Measurements from ENCODE around the gene ITPKC. TPM values are rescaled to one million over a fixed set of nuclear protein-coding genes. Genes with fewer than 3 reads are reported as not detected.
"Not testable (repeated sequence)": the region's sequence is repeated elsewhere in the genome, so short reads cannot be mapped to it uniquely, and the experiment has no call there.

ITPKC gene
- total RNA-seq, 2 experiments from 2014 or later = 4.7 to 5.3 TPM

- ChIA-PET CTCF (interaction anchor here (0.8 to 4.9 kb wide), 19 partner anchors 10 to 357 kb away, joined by 3 to 63 read pairs (median 6); partner anchors contain the start of genes ACTMAP, BLVRB and EGLN2), POLR2A (interaction anchor here (0.9 to 5.1 kb wide), 15 partner anchors 10 to 529 kb away, joined by 3 to 94 read pairs (median 4); partner anchors contain the start of genes ACTMAP, COQ8B, EGLN2 and SNRPA)
- H3K27me3 Mint-ChIP-seq (ENCODE audit: low read depth) = no peaks in the 10 kb centered on the region
- peaks cover 21% of the 10 kb centered on the region for H3K36me3 Mint-ChIP-seq (ENCODE audit: low read depth)
- no peak for ATAC-seq
- H3K4me1 Mint-ChIP-seq (ENCODE audit: low read depth) = peaks cover 41% of the 10 kb centered on the region
- peak overlapping the region; percentile 91 for H3K4me3 Mint-ChIP-seq
- H3K9me3 Mint-ChIP-seq (ENCODE audit: insufficient read depth) = no peaks in the 10 kb centered on the region
- H3K27ac Mint-ChIP-seq = peak overlapping the region; percentile 99
- no peak for DNase-seq
Measured at GRCh38 chr19:40777645-40777936, 60.7 kb downstream of the ITPKC start.

DNA sequence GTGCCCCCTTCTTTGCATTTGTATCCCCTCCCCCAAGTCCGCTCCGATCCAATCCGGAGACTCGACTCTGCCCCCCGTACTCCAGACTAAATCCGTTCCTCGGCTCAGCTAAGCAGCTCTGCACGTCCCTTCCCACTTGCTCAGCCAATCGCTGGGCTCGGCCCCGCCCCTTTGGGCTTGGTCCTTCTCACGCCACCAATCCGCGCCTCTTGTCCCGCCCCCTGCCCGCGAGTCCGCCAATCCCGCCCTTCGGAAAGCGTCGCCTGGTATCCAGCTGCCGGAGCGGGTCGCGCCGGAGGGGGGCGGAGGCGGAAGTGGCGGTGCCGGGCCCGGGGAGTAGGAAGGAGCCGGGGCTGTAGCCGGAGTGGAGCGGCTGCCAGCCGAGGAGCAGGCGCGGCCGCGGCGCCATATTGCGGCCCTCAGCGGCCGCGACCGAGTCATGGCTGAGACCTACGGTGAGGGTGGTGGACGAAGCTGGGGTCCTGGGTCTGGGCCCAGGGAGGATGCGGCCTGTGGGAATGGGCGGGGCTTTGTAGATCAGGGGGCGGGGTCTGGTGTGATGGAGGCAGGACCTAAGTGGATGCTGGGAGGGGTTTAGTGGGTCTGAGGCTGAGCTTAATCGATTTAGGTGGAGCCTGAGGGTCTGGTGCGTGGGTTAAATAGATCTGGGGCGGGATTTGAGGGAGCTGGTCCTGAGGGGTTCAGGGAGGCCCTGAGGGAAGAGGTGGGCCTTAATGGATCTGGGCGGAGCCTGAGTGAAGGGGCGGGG, 61.2 kb downstream of the ITPKC start, which contains the start of gene RAB4B:
RAB4B (plus strand) TSS at position 311 of the 769 bp plus-strand sequence; CDS start at position 440, 129 bp downstream.
- ChIA-PET POLR2A (interaction anchor here (0.6 to 5.1 kb wide), 23 partner anchors 8 to 529 kb away, joined by 3 to 94 read pairs (median 4); partner anchors contain the start of genes ACTMAP, COQ8B, EGLN2 and ITPKC), CTCF (interaction anchor here (1.0 to 4.9 kb wide), 20 partner anchors 11 to 366 kb away, joined by 3 to 63 read pairs (median 6); partner anchors contain the start of genes ACTMAP, BLVRB and EGLN2)
- peak within 1 kb of the TSS; percentile 99 for H3K27ac Mint-ChIP-seq
- ATAC-seq (peak; percentile 87), DNase-seq (peak; percentile 100)
- H3K27me3 Mint-ChIP-seq (ENCODE audit: low read depth) = no peaks in the 10 kb centered on the region
- H3K4me3 Mint-ChIP-seq = peak within 1 kb of the TSS; percentile 91
- peaks cover 41% of the 10 kb centered on the region for H3K4me1 Mint-ChIP-seq (ENCODE audit: low read depth)
- H3K36me3 Mint-ChIP-seq (ENCODE audit: low read depth) = peaks cover 21% of the 10 kb centered on the region
- no peaks in the 10 kb centered on the region for H3K9me3 Mint-ChIP-seq (ENCODE audit: insufficient read depth)

DNA sequence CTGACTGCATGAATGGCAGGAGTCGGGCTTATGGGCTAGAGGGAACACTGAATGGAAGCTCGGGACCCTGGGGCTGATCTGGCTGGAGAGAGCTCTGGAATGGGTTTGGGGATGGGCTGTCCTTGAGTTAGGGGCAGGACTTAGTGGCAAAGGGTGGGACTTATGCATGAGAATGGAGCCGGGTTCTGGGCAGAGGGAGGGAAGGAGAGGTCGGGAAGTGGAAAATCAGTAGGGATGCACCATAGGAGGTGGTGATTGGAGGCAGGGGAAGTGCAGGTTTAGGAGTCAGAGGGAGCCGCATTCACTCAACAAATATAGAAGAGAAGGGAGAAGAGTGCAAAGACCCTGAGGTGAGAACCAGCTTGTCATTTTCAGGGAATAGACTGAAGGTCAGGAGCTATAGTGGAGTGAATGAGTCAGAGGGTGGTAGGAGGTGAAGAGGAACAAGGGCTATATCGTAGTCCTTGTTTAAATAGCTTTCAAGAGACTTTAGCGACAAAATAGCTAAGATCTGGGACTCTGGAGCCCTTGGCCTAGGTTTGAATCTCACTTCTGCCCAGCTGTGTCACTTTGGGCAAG, 61.9 kb downstream of the ITPKC start:
- Mint-ChIP-seq H3K9me3 (ENCODE audit: insufficient read depth) (no peaks in the 10 kb centered on the region), H3K27me3 (ENCODE audit: low read depth) (no peaks in the 10 kb centered on the region), H3K4me1 (ENCODE audit: low read depth) (peaks cover 41% of the 10 kb centered on the region), H3K36me3 (ENCODE audit: low read depth) (peaks cover 24% of the 10 kb centered on the region), H3K4me3 (peak overlapping the region; percentile 91), H3K27ac (peak overlapping the region; percentile 99)
- ATAC-seq (no peak), DNase-seq (no peak)
- CTCF ChIA-PET = interaction anchor here (1.0 to 4.9 kb wide), 15 partner anchors 17 to 366 kb away, joined by 3 to 63 read pairs (median 8); partner anchors contain the start of genes ACTMAP, BLVRB and EGLN2
- POLR2A ChIA-PET = interaction anchor here (0.6 to 5.1 kb wide), 15 partner anchors 9 to 173 kb away, joined by 3 to 94 read pairs (median 4); partner anchors contain the start of genes ACTMAP, COQ8B, EGLN2 and ITPKC

DNA sequence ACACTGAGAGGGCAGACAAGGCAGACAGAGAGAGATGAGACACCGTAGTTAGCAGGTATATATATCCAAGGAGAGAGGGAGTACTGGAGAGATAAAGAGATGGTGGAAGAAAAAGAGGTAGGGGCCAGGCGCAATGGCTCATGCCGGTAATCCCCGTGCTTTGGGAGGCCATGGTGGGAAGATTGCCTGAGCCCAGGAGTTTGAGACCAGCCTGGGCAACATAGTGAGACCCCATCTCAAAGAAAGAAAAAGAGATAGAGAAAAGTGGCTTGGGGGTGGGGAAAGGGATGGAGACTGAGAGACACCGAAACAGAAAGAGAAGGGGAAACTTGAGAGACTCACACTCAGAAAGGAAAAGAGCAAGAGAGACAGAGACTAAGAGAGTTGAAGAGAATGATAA, 63.7 kb downstream of the ITPKC start:
- Mint-ChIP-seq H3K36me3 (ENCODE audit: low read depth) (peaks cover 21% of the 10 kb centered on the region), H3K27me3 (ENCODE audit: low read depth) (no peaks in the 10 kb centered on the region), H3K27ac (peak overlapping the region; percentile 37), H3K4me3 (no peak overlapping the region), H3K9me3 (ENCODE audit: insufficient read depth) (no peaks in the 10 kb centered on the region), H3K4me1 (ENCODE audit: low read depth) (peaks cover 35% of the 10 kb centered on the region)
- POLR2A ChIA-PET = interaction anchor here (5.1 kb wide), 1 partner anchor 28 kb away, joined by 94 read pairs; the partner anchor contains the start of genes ACTMAP and SNRPA
- ATAC-seq (no peak), DNase-seq (no peak)
- CTCF ChIA-PET = interaction anchor here (4.9 kb wide), 1 partner anchor 26 kb away, joined by 63 read pairs; no protein-coding TSS in a partner anchor

DNA sequence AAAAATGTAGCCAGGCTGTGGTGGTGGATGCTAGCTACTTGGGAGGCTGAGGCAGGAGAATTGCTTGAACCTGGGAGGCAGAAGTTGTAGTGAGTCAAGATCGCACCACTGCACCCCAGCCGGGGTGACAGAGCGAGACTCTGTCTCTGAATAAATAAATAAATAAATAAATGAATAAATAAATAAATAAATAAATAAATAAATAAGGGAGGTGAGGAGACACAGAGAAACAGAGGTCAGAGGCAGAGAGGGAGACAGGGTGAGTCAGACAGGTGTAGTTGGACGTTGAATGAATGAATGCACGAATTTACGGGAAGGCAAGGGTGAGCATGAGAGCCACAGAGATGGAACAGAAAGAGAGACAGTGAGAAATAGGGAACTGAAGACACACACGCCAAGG, 64.2 kb downstream of the ITPKC start:
- peaks cover 21% of the 10 kb centered on the region for H3K36me3 Mint-ChIP-seq (ENCODE audit: low read depth)
- H3K27me3 Mint-ChIP-seq (ENCODE audit: low read depth) = no peaks in the 10 kb centered on the region
- H3K4me1 Mint-ChIP-seq (ENCODE audit: low read depth) = peaks cover 33% of the 10 kb centered on the region
- POLR2A ChIA-PET = no interaction called here
- CTCF ChIA-PET = no interaction called here
- no peak overlapping the region for H3K4me3 Mint-ChIP-seq
- H3K9me3 Mint-ChIP-seq (ENCODE audit: insufficient read depth) = no peaks in the 10 kb centered on the region
- H3K27ac Mint-ChIP-seq = no peak overlapping the region
- DNase-seq (no peak), ATAC-seq (no peak)

DNA sequence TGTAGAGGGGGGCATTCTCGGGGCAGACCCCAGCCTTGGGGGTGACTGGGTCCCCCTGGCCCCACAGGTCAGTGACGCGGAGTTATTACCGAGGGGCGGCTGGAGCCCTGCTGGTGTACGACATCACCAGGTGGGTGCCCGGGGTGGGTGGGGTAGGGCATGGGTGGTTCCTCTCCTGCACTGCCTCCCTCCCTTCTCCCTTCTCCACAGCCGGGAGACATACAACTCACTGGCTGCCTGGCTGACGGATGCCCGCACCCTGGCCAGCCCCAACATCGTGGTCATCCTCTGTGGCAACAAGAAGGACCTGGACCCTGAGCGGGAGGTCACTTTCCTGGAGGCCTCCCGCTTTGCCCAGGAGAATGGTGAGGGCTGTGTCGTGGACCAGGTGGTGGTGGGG, 66.8 kb downstream of the ITPKC start:
- Mint-ChIP-seq H3K9me3 (ENCODE audit: insufficient read depth) (no peaks in the 10 kb centered on the region), H3K27ac (no peak overlapping the region), H3K36me3 (ENCODE audit: low read depth) (peaks cover 27% of the 10 kb centered on the region), H3K4me1 (ENCODE audit: low read depth) (peaks cover 19% of the 10 kb centered on the region), H3K4me3 (no peak overlapping the region), H3K27me3 (ENCODE audit: low read depth) (no peaks in the 10 kb centered on the region)
- POLR2A ChIA-PET = no interaction called here
- CTCF ChIA-PET = interaction anchor here (1.1 kb wide), 1 partner anchor 120 kb away, joined by 3 read pairs; no protein-coding TSS in a partner anchor
- DNase-seq = no peak
- no peak for ATAC-seq

- DNase-seq; H3K9me3 Mint-ChIP-seq (ENCODE audit: insufficient read depth); ATAC-seq; POLR2A ChIA-PET; H3K4me3 Mint-ChIP-seq; H3K27me3 Mint-ChIP-seq (ENCODE audit: low read depth); H3K27ac Mint-ChIP-seq: not testable (repeated sequence)
- peaks cover 14% of the 10 kb centered on the region for H3K4me1 Mint-ChIP-seq (ENCODE audit: low read depth)
- CTCF ChIA-PET = interaction anchor here (1.1 kb wide), 1 partner anchor 121 kb away, joined by 3 read pairs; no protein-coding TSS in a partner anchor
- H3K36me3 Mint-ChIP-seq (ENCODE audit: low read depth) = peaks cover 26% of the 10 kb centered on the region
Measured at GRCh38 chr19:40784146-40784545, 67.2 kb downstream of the ITPKC start.

GRCh38 chr19:40785526-40785925, 68.6 kb downstream of the ITPKC start:
- H3K9me3 Mint-ChIP-seq (ENCODE audit: insufficient read depth) = no peaks in the 10 kb centered on the region
- peaks cover 2% of the 10 kb centered on the region for H3K4me1 Mint-ChIP-seq (ENCODE audit: low read depth)
- no peak overlapping the region for H3K4me3 Mint-ChIP-seq
- peak overlapping the region; percentile 52 for H3K27ac Mint-ChIP-seq
- ATAC-seq (no peak), DNase-seq (no peak)
- ChIA-PET CTCF (interaction anchor here (0.6 kb wide), 1 partner anchor 14 kb away, joined by 4 read pairs; no protein-coding TSS in a partner anchor), POLR2A (no interaction called here)
- no peaks in the 10 kb centered on the region for H3K27me3 Mint-ChIP-seq (ENCODE audit: low read depth)
- peaks cover 26% of the 10 kb centered on the region for H3K36me3 Mint-ChIP-seq (ENCODE audit: low read depth)

- H3K4me1 Mint-ChIP-seq (ENCODE audit: low read depth) = peaks cover under 1% of the 10 kb centered on the region
- DNase-seq = no peak
- ChIA-PET CTCF (interaction anchor here (0.6 to 1.0 kb wide), 3 partner anchors 10 to 15 kb away, joined by 3 to 4 read pairs (median 3); partner anchors contain the start of gene EGLN2), POLR2A (interaction anchor here (1.1 to 3.3 kb wide), 2 partner anchors 8 to 12 kb away, joined by 3 to 14 read pairs; partner anchors contain the start of gene RAB4B)
- ATAC-seq = no peak
- H3K27me3 Mint-ChIP-seq (ENCODE audit: low read depth) = no peaks in the 10 kb centered on the region
- peaks cover 26% of the 10 kb centered on the region for H3K36me3 Mint-ChIP-seq (ENCODE audit: low read depth)
- H3K27ac Mint-ChIP-seq = peak overlapping the region; percentile 20
- no peaks in the 10 kb centered on the region for H3K9me3 Mint-ChIP-seq (ENCODE audit: insufficient read depth)
- H3K4me3 Mint-ChIP-seq = no peak overlapping the region
Measured at GRCh38 chr19:40786060-40787037, 69.4 kb downstream of the ITPKC start.

Data from activated CD8-positive, alpha-beta T cell treated with anti-CD3 and anti-CD28 coated beads, Interleukin-2, amount 10 ng/mL, durations not matched to agents 7 days and 5 days (primary cell).